HG03342 (cell line): Measurements from ENCODE around the gene GANAB.
A peak's percentile ranks its signal among the peaks of the same experiment; 100 is the strongest.
"Not testable (repeated sequence)": the region's sequence is repeated elsewhere in the genome, so short reads cannot be mapped to it uniquely, and the experiment has no call there.

Experiments
- ATAC-seq: cut with Tn5 transposase; IDR thresholded peaks from one replicate; pipeline ENCODE4 v1.9.1; 2021; ENCODE audit warnings: mild to moderate bottlenecking, moderate library complexity; ENCODE audit not compliant: unreplicated experiment

The GANAB gene

DNA sequence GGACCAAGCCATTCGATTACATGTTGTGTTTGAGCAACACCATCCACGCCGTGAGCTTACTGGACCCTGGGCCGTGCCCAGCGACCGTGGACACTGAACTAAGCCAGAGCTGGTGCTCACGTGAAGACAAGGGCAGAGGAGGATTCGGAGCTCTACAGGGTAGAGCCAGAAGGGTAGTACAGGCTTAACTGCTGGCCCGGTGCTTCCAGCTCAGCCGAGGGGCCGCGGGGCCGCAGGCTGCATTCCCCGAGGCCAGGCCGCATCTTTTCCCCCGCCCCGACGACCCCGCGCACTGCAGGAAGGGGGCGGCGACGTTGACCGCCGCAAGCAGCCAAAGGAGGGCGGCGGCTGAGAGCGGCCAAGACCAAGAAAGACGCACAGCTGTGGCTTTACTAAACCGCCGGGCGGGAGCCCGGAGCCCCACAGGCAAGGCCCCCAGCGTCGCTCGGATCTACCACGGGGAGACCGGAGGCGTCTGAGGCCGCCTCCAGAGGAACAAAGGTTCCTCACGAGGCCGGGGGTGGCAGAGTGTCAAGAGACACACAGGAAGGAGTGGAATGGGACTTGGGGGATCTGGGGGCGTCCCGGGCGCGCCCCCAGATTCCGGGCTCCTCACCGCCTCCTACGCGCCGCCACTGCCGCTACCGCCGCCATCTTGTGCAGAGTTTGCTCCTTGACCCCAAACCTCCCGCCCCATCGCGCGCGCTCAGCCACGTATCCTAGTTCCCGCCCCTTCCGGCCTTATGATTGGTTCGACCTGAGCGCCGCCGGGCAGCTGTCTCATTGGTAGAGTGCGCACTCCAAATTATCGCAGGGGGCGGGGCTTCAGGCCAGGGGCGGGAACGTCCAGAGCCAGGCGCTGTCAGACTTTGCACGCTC is at the start of gene GANAB:
TSS of gene GANAB (minus strand) at position 668 of the 879 bp plus-strand sequence. CDS start at position 654, 14 bp downstream.
- ATAC-seq, result peak; percentile 92

DNA sequence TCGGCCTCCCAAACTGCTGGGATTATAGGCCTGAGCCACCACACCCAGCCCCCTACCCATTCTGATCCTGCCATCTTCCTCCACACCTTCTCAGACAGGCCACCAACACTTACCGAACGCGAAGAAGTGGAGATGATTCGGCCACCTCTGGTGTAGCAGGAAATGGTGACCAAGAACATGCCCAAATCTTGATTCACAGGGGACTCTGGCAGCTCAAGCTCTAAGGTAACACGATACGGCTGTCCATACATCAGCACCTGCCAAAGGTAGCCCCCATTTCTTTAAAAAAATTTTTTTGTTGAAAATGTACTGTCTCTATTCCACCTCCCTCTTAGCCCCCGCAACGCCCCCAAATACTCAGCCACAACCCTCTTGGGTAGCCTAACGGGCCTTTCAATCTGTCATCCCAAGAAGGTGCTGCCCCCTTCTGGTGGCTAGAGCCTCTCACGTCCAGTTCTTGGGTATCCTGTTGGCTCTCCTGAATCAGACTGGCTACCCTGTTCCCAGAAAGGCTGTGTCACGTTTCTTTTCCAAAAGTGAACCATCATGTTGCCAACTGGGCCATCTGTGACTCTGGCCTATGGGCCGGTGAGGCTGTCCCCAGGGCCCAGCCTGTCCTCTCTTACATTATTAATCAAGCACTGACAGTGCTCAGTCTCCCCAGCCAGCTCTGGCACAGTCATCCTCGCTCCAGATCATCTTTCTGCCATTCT is 48.2 kb upstream of the GANAB start:
- no peak for ATAC-seq

DNA sequence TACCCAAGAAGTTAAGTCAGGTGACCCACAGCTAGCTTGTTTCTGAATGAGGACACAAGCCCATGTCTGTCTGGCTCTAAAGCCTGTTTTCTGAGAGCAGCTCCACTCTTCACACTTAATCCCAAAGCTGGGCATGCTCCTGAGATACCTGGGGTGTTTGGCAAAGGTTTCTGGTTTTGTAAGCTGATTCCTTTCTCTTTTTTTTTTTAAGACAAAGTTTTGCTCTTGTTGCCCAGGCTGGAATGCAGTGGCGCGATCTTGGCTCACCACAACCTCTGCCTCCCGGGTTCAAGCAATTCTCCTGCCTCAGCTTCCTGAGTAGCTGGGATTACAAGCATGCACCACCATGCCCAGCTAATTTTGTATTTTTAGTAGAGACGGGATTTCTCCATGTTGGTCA is 47.2 kb upstream of the GANAB start:
- ATAC-seq, result not testable (repeated sequence)

DNA sequence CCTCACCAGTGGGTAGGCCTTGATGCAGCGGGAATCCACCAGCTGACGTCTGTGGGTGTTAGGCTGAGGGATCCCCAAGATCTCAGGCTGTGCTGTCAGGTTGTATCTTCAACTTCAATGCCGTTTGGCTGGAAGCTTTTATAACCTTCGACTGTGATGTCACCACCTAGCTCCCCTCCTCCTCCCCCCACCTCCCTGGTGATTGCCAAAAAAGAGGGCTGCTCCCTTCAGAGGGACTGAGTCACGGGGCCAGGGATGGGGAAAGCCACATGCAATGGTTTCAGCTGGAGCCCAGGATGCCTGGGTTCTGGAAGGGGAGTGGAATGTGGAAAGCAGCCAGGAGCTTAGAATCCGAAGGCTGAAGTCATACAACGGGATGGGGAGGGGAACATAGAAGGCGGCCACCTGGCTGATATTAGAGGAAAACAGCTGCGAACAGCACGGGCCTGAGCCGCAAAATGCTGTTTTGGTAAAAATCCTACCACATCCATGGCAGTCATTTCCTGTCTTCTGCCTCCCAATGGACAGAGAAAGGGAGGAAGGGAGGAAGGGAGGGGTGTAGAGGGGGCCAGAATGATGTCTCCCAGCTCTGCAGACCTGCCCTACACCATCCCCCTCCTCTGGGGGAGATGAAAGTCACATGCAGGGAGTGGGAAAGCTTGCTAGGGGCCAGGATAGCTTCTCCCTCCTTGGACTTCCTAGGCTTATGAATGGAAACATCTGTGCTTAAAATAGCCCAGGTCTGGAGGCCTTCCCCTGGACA is 43.2 kb upstream of the GANAB start, which contains the start of gene LRRN4CL:
TSS of gene LRRN4CL (minus strand) at position 110 of the 763 bp plus-strand sequence. CDS start 1,022 bp downstream, outside the sequence.
- no peak for ATAC-seq

GRCh38 chr11:62688491-62688890 is 42.1 kb upstream of the GANAB start:
- ATAC-seq, result no peak

DNA sequence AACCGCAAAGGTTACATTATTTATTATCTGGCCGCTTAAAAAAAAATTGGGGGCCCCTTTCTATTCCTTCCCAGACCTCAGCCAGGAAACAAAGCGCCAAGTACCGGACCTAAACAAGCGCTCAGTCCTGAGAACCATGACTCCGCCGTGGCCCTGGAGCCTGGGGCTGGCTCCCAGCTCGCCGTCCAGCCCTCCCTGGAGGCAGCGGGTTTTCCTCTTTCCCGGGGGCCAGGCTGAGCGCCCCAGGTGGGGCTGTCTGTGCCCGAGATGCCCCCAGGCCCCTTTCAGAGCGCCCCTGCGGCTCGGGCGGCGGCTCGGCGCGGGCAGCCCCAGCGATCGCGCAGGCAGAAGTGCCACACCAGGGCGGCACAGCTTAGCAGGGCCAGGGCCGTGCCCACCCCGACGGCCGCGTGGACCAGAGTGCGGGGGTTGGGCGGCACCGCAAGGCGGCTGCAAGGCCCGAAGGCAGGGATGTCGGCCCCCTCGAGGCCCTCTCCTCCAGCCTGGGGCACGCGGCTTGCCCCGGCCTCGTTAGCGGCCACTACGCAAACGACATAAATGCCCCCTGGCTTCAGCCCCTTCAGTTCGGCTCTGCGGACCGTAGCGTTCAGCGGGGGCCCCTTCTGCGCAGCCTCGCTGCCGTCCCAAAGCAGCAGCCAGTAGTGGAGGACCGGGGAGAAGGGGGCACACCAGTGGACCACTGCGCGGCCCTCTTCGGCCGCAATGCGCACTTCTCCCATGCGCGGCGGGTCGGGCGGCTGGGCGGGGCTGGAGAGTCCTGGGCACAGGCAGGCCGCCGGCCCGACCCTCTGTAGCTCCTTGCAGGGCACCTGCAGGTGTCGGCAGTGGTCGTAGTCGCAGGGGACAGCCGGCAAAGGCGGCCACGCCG is 41.3 kb upstream of the GANAB start:
- no peak for ATAC-seq

- ATAC-seq, result no peak
Measured at GRCh38 chr11:62682518-62682917, 36.1 kb upstream of the GANAB start.

- no peak for ATAC-seq
Measured at GRCh38 chr11:62680825-62681240, 34.4 kb upstream of the GANAB start.

DNA sequence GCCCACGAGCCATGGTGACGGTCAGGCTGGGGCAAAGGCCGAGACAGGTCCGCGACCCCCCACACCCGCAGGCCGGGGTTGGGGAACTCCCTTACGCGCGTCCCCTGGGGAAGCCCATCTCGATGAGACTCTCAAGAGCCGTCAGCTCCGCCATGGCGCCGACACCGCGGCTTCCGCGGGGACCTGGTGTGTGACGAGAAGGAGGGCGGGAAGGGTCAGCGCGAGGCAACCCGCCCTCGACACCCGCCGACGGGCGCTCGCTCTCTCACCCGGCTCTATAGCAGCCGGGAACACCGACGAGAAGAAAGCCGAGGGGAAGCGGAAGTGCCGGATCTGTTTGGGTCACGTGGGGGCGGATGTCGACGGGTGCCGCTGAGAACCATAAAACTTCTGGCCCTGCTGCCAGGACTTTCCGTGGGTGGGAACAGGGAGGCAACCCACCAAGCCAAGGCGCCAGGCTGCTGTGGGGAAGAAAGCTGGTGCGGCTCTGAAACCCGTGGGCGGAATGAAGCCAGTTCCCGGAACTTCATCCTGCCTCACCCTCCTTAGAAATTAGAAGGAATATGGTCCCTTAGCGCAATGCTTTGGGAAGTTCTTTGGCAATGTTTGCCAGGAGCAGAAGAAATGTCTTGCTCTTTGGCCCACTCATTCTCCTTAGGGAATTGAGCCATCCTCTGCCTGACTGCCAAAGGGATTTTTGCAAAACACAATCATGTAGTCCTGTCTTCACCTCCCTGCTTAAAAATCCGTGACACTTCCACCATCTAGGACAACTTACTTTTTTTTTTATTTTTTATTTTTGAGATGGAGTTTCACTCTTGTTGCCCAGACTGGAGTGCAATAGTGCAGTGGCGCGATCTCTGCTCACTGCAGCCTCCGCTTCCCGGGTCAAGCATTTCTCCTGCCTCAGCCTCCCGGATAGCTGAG is 32.6 kb upstream of the GANAB start, which contains the start of gene UBXN1:
TSS of gene UBXN1 (minus strand) at position 304 of the 927 bp plus-strand sequence. CDS start at position 154, 150 bp downstream.
- ATAC-seq, result peak; percentile 75

GRCh38 chr11:62678433-62678769 is 32.0 kb upstream of the GANAB start:
- ATAC-seq, result peak; percentile 17

GRCh38 chr11:62677714-62678113 is 31.3 kb upstream of the GANAB start:
- ATAC-seq, result no peak

DNA sequence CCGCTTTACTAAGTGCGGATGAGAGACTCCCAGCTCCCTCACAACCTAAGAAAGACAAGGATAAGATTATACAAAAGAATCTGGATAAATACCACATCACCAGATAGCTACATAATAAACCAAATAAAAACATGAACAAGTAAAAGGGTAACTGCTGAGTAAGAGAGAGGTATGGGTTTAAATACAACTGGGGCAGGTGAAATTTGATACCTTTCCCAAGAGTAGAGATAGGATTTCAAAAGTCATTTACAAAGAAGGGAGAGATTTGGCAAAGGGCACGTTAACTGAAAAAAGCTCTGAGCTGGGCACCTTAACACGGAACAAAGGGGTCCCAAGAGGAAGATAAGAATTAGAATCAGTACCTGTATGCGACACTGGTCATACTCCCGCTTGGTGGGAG is 30.7 kb upstream of the GANAB start:
- ATAC-seq, result no peak

- no peak for ATAC-seq
Measured at GRCh38 chr11:62676698-62677097, 30.3 kb upstream of the GANAB start.

DNA sequence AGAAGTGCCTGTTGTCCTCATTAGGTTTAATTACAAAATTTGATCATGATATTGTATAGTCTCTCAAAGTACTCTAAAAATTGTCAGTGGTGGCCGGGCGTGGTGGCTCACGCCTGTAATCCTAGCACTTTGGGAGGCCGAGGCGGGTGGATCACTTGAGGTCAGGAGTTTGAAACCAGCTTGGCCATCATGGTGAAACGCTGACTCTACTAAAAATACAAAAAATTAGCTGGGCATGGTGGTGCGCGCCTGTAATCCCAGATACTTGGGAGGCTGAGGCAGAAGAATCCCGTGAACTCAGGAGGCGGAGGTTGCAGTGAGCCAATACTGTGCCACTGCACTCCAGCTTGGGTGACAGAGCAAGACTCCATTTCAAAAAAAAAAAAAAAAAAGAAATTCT is 29.0 kb upstream of the GANAB start:
- not testable (repeated sequence) for ATAC-seq

DNA sequence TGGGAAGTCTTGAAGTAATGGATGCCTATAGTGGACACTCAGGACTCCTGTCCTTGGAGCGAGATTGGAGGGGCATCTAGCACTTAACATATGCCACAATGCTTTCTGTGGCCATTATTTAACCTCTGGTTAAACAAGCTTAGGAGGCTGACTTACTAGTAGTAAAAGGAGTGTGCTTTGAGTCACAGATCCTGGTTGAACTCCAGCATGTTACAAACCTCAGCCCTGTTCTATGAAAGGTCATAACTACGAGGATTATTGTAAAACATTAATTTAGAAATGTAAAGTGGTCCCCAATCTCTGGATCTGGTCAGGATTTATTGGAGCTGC is 26.7 kb upstream of the GANAB start:
- ATAC-seq, result no peak

- peak; percentile 52 for ATAC-seq
Measured at GRCh38 chr11:62671608-62672389, 25.4 kb upstream of the GANAB start, which contains the start of the genes LBHD1 and UQCC3. Gene LBHD1, minus strand, starts transcription at chr11:62672267. Its CDS starts 2,236 bp downstream, at chr11:62670031. Gene UQCC3, plus strand, starts transcription at chr11:62671673. Its CDS starts 73 bp downstream, at chr11:62671746.

DNA sequence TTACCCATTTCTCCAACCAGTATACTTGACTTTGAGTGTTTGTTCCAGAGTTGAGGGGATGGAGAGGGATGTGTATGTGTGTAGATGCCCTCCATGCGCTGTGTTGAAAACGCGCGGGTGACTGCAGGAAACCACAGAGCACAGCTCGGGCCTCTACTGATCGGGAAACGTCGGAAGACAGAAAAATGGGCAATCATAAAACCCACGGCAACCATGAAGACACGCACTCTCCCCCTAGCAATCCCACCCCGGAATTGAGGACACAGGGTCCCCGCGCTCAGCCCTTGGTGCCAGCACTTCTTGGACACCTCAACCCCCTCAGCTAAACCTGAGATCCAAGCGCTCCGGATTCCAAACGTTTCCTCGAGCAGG is 24.8 kb upstream of the GANAB start:
- no peak for ATAC-seq
